Lower lobe of right lung (tissue), 2 donors: Measurements from ENCODE around the gene NRXN3. TPM values are rescaled to one million over a fixed set of nuclear protein-coding genes. Genes with fewer than 3 reads are reported as not detected.
"Not testable (repeated sequence)": the region's sequence is repeated elsewhere in the genome, so short reads cannot be mapped to it uniquely, and the experiment has no call there.

Source experiments
- ATAC-seq, 2 donors: fragments of 200-7000 bp; cut with Tn5 transposase; one replicate each; pipeline ENCODE4 v1.9.1; 2020 to 2022; ENCODE audit warnings: mild to moderate bottlenecking in 2 of 2, moderate library complexity in 2 of 2
- DNase-seq: peaks from one replicate; pipeline ENCODE4 v3.0.0-alpha.2; 2020
- H3K27ac ChIP-seq: fragments of 200-600 bp; one replicate; pipeline ENCODE4 v1.8.0; 2022
- H3K27me3 ChIP-seq: fragments of 200-600 bp; one replicate; pipeline ENCODE4 v1.8.0; 2022; ENCODE audit warnings: low read depth
- H3K36me3 ChIP-seq: fragments of 200-600 bp; one replicate; pipeline ENCODE4 v1.8.0; 2022; ENCODE audit warnings: mild to moderate bottlenecking
- H3K4me1 ChIP-seq: fragments of 200-600 bp; one replicate; pipeline ENCODE4 v1.8.0; 2022
- H3K4me3 ChIP-seq: fragments of 200-600 bp; one replicate; pipeline ENCODE4 v1.8.0; 2022; ENCODE audit warnings: mild to moderate bottlenecking
- H3K9me3 ChIP-seq: fragments of 200-600 bp; one replicate; pipeline ENCODE4 v1.8.0; 2022
- CTCF ChIP-seq: fragments of 200-600 bp; IDR thresholded peaks from one replicate; pipeline ENCODE4 v1.8.0; 2022; ENCODE audit warnings: antibody characterized with exemption, mild to moderate bottlenecking
- intact Hi-C: fragments of 100-400 bp; cut with DNase I; formaldehyde crosslinking; loops from one replicate; pipeline ENCODE4 v1.11.0; 2022
- total RNA-seq: library from RNA; stranded (reverse); fragmentation: NEBNext Ultra II Directional; extraction: Animal tissue kit (Norgen Biotek cat#: 25700); gene quantifications from one replicate; pipeline ENCODE4 v1.2.1, GENCODE V29; 2021
- donor health status: DM: no; HTN: yes; CAD: no; lungs with severe emphysema.

Gene NRXN3
- total RNA-seq, 1 donor from 2014 or later: 9.0 TPM

DNA sequence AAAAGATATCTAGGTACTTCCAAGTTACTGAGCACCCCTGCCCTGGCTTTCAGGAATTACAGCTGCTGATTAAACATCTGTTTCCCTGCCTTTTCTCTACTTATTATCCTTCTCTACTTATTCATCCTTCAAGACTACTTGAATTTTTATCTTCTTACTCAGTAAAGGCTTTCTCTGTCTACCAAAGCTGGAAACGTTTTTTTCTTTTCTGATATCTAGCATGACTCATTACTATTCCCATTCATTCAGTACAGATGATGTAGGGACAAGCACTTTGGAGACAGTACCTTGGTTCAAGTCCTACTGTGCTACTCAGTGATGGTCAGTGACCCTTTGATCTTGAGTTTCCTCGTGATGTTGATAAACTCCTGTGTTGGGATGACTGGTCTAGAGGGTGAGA lies 848.7 kb downstream of the NRXN3 start:
- DNase-seq: no peak
- intact Hi-C loops: no loop called here

DNA sequence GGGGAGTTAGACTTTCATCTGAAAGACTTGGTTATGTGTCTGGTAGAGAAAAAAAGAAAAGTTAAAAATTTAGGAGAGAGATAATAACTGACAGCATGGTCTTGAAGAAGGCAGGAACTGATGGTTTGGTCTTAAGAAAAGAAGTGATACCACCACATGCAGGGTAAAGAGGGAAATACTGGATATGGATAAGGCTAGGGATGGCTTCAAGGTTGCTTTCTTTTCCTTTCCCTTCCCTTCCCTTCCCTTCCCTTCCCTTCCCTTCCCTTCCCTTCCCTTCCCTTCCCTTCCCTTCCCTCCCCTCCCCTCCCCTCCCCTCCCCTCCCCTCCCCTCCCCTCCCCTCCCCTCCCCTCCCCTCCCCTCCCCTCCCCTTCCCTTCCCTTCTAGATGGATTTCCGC lies 849.7 kb downstream of the NRXN3 start:
- DNase-seq, H3K4me3 ChIP-seq, intact Hi-C loops, H3K4me1 ChIP-seq, H3K27me3 ChIP-seq, H3K36me3 ChIP-seq, H3K9me3 ChIP-seq, ATAC-seq, H3K27ac ChIP-seq: not testable (repeated sequence)

More for the DNA sequence above, 848.7 kb downstream of the NRXN3 start:
- no peaks in the 10 kb centered on the region for H3K27me3 ChIP-seq
- no peak for TF ChIP-seq CTCF
- H3K27ac ChIP-seq: no peak overlapping the region
- no peak overlapping the region for H3K4me3 ChIP-seq
- no peak for ATAC-seq
- H3K4me1 ChIP-seq: no peaks in the 10 kb centered on the region
- no peaks in the 10 kb centered on the region for H3K9me3 ChIP-seq
- H3K36me3 ChIP-seq: no peaks in the 10 kb centered on the region

DNA sequence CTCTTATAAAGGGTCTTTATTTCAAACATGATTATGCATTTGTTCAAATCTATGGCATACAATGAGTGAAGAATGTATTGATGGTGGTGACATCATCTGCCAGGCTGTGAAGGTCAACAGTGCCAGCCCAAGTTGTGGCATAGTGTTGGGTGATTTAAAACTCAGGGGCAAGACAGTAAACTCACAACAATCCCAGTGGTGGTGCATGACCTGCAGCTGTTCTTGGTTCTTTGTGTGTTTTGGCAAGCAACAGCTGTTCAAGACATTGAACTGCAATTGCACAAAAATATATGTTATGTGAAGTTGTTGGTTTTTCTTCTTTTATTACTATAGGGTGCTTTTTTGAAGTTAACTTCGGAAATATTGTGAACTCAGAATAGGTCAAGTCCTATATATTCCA lies 851.6 kb downstream of the NRXN3 start:
- no peak overlapping the region for H3K27ac ChIP-seq
- no peaks in the 10 kb centered on the region for H3K36me3 ChIP-seq
- no peaks in the 10 kb centered on the region for H3K27me3 ChIP-seq
- ATAC-seq: no peak
- no peak overlapping the region for H3K4me3 ChIP-seq
- TF ChIP-seq CTCF: no peak
- no peaks in the 10 kb centered on the region for H3K9me3 ChIP-seq
- no peak for DNase-seq
- intact Hi-C loops: no loop called here
- H3K4me1 ChIP-seq: no peaks in the 10 kb centered on the region

GRCh38 chr14:79027138-79027537 lies 857.0 kb downstream of the NRXN3 start:
- H3K4me1 ChIP-seq: no peaks in the 10 kb centered on the region
- no peak overlapping the region for H3K4me3 ChIP-seq
- H3K27me3 ChIP-seq: no peaks in the 10 kb centered on the region
- no peak overlapping the region for H3K27ac ChIP-seq
- no peak for TF ChIP-seq CTCF
- no peaks in the 10 kb centered on the region for H3K36me3 ChIP-seq
- DNase-seq: no peak
- ATAC-seq: no peak
- intact Hi-C loops: no loop called here
- H3K9me3 ChIP-seq: no peaks in the 10 kb centered on the region

GRCh38 chr14:79028281-79028680 lies 858.1 kb downstream of the NRXN3 start:
- H3K4me3 ChIP-seq: no peak overlapping the region
- ATAC-seq: peak; percentile 72
- no peak overlapping the region for H3K27ac ChIP-seq
- intact Hi-C loops: no loop called here
- H3K27me3 ChIP-seq: no peaks in the 10 kb centered on the region
- no peak for TF ChIP-seq CTCF
- H3K4me1 ChIP-seq: no peaks in the 10 kb centered on the region
- H3K36me3 ChIP-seq: no peaks in the 10 kb centered on the region
- DNase-seq: no peak
- H3K9me3 ChIP-seq: no peaks in the 10 kb centered on the region

GRCh38 chr14:79036441-79036840 lies 866.3 kb downstream of the NRXN3 start:
- no peak for TF ChIP-seq CTCF

More at GRCh38 chr14:79036441-79036840, 866.3 kb downstream of the NRXN3 start:
- H3K4me1 ChIP-seq: no peaks in the 10 kb centered on the region
- no peak overlapping the region for H3K27ac ChIP-seq
- no peak overlapping the region for H3K4me3 ChIP-seq
- peaks cover 6% of the 10 kb centered on the region for H3K9me3 ChIP-seq
- DNase-seq: no peak
- ATAC-seq: no peak
- no peaks in the 10 kb centered on the region for H3K27me3 ChIP-seq
- no peaks in the 10 kb centered on the region for H3K36me3 ChIP-seq
- intact Hi-C loops: no loop called here
